HG03095 (cell line): Measurements from ENCODE around the gene FCER1G.
A peak's percentile ranks its signal among the peaks of the same experiment; 100 is the strongest.

Experiments used
- ATAC-seq: cut with Tn5 transposase; IDR thresholded peaks from one replicate; pipeline ENCODE4 v1.9.1; 2021; ENCODE audit warnings: moderate library complexity; ENCODE audit not compliant: unreplicated experiment

The FCER1G gene

DNA sequence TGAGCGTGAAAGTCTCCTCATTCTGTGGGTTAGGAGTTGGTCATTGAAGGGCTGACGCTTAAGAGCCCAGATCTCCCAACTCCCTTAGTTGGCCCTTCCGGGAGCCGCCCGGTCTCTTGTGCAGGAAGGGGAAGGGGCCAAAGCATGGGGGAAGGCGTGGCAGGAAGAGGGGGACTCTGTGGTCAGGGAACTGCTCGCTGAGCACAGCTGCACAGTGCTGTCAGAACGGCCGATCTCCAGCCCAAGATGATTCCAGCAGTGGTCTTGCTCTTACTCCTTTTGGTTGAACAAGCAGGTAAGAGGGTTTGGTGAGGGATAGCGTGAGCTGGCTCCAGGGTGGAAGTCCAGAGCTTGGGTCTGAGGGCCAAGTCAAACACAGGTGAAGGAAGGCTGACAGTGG is at the start of gene FCER1G:
TSS of gene FCER1G (plus strand) at position 220 of the 400 bp plus-strand sequence. CDS start at position 247, 27 bp downstream.
- ATAC-seq, result no peak

DNA sequence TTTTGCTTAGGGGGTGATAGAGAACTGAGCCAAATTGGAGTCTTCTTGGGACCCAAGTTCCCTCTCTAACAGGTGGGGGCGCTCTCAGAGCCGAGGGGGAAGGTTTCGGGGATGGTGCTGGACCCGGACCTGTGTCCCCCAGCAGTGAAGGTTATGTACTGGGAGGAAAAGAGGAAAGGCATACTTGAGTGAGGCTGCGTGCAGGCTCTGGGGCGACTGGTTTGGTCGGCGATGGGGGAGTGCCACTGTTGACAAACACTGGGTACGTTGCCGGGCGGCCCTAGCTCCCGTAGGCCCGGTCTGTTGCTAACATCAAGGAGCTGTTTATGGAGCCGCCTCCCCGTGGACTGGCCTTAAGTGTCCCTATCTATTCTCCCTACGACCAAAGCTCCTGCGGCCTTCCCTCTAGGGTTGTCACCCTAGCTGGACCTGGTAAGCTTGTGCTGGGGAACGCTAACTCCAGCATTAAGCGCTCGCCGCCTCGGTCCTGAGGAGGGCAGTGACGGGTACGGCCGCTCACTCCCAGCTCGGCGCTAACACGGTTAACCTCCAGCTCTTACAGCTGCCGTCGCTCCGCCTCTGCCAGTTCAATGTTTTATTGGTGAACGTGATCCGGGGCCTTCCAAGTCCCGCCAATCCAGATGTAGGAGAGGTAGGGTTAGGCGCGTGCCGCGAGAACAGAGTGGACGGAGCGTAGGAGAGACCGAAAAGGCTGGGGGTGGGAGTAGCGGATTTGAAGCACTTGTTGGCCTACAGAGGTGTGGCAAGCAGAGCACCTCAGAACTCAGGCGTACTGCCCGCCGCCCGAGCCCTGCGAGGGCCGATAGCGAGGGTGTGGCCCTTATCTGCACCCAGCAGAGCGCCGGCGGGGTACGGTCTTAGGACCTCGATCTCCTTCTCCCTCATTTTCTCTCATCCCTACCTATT is 49.1 kb upstream of the FCER1G start, which contains the start of gene PPOX:
TSS of gene PPOX (plus strand) at position 685 of the 927 bp plus-strand sequence. CDS start 422 bp downstream, outside the sequence.
- ATAC-seq, result peak; percentile 87

DNA sequence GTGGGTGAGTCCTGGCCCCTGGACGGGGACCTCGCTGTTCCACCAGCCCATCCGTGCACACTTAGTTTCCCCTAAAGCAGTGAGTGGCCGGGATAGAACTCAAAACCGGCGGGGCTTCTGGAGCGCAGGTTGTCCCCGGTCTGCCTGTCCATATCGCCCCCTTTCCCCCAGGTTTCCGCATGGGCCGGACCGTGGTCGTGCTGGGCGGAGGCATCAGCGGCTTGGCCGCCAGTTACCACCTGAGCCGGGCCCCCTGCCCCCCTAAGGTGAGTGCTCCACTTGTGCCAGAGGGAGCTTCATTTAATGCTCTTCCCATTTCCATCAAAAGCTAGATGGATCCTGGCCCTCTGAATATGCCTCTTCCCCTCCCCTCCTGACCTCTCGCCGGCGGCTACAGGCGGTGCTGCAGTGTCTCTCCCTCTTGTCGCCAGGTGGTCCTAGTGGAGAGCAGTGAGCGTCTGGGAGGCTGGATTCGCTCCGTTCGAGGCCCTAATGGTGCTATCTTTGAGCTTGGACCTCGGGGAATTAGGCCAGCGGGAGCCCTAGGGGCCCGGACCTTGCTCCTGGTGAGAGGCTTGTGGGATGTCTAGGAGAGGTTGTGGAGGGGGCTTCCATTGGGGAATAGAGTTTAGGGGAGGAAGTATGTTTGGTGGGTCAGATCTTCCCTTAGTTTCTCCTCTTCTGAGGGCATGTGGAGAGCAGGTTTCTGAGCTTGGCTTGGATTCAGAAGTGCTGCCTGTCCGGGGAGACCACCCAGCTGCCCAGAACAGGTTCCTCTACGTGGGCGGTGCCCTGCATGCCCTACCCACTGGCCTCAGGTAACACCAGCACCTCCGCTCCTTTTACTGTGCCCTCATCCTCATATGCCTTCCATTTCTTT is 48.2 kb upstream of the FCER1G start:
- peak; percentile 0 for ATAC-seq

DNA sequence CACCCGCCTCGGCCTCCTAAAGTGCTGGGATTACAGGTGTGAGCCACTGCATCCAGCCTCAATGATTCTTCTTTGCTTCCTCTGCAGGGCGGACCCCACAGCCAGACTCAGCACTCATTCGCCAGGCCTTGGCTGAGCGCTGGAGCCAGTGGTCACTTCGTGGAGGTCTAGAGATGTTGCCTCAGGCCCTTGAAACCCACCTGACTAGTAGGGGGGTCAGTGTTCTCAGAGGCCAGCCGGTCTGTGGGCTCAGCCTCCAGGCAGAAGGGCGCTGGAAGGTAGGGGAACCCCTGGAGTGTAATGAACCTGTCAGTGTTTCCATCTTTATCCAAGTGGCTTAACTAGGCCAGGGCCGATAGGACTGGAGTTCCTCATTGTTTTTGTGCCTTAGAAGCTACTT is 46.2 kb upstream of the FCER1G start:
- ATAC-seq, result no peak

DNA sequence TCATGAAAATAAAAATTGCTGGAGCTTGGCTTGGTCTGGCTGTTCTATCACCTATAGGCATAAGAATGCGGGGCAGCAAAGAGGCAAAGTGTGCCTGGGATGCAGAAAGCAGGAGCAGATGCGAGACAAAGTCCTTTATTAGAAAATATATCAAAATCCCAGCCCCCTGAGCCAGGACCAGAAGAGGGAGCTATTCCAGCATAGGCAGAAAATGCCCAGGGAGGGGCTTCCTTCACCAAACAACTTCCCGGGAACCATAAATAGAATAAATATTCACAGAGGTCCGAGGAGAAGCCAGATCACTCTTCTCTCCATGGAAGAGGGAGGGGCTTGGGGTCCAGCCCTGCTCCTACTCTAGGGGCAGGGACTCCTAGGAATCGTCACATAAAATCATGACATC is 43.9 kb upstream of the FCER1G start:
- no peak for ATAC-seq

DNA sequence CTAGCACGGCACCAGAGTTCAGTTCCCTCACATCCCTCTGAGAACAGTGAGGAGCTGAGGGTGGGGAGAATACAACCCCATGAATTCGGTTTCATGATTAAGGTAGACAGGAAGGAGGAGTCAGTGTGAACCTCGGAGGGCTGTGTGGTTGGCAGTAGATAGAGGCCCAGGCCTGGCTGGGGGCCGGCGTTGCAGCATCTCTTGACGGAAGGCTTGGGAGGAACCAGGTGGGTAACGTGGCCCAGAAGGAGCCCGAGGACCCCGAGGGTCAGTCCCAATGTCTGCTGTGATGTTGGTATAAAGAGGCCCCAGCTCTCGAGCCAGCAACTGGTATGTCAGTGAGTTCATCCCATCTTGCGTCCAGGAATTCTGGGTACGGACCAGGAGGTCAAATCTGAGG is 43.4 kb upstream of the FCER1G start:
- ATAC-seq, result no peak

DNA sequence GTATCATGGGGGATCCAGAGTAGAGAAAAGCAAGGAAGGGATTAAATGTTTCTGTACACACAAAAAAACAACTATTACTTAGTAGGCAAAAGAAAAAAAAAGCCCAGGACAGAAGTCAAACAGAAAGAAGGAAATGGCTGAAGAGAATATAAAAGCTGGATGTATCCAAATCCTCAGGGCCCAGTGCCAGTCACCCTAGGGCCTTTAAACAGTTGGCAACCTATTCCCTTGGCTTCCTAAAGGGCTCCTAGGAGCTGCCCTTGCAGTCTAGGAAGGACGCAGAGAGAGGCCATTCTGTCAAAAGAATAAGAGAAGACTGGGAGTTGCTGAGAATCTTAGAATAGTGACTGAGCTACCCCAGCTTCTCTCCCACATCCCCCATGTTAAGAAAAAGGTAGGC is 42.7 kb upstream of the FCER1G start:
- ATAC-seq, result no peak

DNA sequence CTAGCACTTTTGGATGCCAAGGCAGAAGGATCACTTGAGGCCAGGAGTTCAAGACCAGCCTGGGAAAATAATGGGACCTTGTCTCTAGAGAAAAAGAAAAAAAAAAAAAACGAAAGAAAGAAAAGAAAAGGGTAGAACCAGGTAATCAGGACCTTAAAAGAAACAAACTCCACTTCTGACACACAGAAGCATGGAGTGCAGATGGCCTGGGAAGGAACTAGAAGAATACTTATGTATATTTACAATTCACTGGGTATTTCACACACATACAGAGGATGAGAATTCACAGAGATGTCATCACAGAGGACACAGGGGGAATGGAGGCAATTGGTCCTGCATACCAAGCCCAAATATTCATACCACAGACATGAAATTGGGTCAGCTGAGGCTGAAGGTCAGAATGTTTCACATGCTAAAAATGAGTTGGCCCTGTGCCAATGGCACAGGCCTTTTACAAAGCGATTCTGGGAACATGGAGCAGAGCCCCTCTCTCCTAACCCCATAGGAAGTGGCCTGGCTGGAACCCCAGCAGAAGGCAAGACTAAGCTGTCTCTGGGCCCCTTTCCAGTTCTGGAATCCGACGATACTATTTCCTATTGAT is 42.2 kb upstream of the FCER1G start:
- no peak for ATAC-seq

DNA sequence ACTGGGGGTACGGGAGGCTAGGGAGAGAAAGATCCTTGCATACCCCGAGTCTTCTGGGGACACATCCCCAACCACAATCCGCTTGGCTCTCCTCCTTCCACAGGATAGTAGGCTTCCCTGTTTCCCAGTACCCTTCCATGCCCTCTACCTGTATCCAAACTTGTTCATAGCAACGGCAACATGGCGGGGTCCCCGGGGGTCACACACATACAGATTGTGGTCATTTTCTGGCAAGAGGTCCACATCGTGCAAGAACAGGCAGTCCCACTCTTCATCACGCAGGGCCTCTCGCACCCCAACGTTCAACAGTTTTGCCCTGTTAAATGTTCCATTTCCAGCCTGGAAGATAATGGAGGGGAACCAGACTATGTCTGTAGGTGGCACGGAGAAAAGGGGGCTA is 41.4 kb upstream of the FCER1G start:
- no peak for ATAC-seq

DNA sequence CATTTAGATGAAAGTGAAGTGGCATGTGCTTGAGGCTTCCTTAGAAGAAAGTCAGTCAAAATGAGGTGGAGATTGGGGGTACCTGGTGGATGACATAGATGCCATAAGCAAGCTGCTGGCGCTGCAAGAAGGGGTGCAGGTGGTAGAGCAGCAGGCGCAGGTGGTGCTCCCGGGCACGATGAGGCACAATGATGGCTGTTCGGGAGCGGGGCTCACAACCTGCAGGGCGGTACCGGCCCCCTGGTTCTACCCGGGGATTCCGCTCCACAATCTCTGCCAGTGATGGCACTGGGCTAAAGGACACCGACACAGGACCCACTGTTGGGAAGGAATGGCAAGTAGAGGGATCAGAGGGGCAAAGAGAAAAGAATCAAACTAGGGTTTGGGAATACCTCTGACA is 40.2 kb upstream of the FCER1G start:
- ATAC-seq, result no peak

DNA sequence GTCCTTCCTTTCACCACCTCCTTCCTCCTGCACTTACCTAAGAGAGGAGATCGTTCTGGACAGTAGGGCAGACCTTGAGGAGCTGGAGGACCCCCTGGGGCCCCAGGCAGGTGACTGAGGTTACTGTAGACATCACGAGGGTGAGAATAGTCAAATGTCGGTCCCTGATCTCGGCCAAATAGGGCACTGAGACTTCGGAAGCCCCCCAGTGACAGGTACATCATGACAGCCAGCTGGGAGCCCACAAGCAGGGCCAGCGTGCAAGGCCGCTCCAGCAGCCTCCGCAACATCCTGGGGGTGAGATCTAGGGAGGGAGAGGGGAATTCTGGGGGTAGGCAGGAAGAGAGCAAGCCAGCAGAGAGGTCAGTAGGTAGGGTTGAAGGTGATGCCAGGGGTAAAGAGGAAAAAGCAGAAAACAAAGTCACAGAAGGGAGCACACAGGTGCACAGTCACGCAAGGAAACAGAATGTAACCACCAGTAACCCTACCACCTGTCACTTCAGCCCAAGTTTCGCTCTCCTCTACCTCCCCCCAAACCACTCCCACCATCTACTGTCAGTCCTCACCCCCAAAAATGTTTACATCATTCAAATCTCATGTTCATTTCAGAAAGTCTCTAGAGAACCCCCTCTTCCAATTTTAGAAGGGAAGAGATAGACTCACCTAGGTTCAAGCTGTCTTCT is 39.2 kb upstream of the FCER1G start:
- ATAC-seq, result no peak

DNA sequence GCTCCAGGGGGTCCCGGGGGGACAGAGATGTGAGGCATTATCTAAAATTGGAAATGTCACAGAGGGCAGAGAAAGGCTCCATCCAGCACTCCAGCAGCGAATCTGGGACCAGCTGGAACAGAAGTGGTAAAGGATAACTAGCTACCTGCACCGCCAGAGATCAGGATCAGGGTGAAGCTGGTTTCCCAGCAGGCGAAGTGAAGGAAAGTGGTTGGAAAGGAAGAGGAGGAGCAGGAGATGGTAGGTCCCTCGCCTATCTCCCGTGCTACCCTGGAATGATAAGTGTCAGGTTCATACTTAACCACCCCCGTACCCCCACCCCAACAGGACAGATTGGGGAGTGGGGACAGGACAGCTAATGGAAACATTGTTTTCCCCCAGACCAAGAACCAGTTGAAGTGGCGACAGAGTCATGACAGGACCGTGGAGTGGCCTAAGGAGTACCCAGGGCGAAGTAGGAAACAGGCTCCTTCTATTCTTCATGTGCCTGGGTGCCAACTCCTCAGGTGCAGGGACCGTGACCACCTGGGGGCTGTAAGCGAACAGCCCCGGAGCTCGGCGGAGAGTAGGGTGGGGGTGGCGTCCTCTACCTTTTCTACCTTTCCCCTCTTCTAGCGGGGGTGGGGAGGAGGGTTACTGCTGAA is 38.5 kb upstream of the FCER1G start:
- ATAC-seq, result no peak

DNA sequence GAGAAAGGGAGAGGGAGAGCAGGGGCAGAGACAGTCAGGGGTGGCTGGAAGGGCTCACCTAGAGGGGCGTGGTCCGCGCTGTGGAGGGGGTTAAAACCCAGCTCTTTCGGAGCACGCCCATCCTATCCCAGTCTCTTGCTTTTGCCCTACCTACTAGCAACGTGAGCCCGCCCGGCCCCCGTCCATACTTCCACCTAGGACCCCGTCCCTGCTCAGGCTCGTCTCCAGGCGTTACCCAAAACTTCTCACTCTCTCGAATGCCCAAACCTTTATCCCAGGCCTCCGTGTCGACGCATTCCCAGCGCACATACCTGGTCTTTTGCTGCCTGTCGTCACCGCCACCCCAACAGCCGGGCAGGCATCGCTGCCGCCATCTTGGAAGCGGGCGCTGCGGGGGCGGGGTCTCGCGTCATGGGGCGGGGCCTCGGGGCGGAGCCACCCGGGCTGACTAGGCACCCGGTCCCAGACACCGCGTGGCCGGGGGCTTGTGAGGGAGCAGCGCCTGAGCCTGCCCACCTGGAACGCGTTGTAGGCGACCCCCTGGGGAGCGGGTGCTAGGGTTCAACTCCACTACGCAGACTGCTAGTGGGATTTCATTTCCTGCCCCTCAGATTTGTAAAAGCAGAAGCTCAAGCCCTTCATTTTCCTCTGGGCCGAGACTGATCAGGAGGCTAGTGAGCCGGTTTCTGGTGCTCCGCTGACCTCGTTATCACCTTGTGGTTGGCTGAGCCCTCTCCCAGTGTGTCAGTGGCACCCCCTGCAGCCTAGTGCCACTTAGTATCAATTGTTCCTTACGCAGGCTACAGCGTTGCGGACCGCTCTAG is 37.8 kb upstream of the FCER1G start, which contains the start of gene B4GALT3:
TSS of gene B4GALT3 (minus strand) at position 396 of the 824 bp plus-strand sequence. CDS start 1,447 bp downstream, outside the sequence.
- peak; percentile 71 for ATAC-seq

DNA sequence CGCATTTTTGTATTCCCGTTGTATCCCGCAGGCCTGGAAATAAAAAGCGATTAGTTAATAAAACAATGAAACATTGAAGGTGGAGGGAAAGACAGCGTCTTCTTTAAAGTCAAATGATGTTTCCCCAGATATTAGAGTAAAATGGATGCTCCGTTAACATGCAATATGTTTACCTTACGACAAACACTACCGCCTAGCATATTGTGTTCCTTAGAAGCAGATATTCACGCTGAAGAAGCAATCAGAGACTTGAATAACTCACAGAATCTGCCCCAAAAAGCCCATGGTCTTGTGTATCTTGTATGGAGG is 37.2 kb upstream of the FCER1G start:
- ATAC-seq, result no peak

DNA sequence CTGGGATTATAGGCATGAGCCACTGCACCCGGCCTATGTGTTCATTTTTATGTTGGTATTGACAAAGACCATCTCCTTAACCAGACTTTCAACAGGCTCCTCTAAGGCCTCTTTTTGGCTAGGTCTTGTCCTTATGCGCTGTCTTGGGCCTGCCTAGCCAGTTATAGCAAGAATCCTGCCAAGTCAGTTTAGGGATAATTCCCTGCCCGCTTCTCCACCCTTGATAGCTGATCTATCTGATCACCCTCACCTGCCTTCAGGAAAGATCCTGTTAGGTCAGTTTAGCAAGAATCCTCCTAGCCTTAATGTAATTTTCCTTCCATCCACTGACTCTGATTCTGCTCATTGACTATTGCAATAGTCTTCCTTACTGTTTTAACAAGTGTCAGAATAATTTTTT is 35.4 kb upstream of the FCER1G start:
- no peak for ATAC-seq

DNA sequence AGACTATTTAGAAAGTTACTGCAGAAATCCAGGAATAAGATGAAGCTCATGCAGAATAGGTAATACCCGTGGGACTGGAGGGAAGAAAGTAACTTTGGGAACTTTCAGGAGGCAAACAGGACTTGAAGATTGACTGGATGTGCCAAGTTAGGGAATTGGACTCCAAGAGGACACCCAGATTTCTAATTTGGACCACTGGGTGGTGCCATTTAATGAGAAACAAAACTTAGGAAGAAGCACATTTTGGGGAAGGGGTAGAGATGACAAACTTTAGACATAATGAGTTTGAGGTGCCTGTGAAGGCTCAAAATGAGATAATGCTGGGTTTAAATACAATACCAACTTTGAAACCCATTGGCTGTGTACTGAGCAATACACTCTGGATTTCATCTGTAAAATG is 34.5 kb upstream of the FCER1G start:
- no peak for ATAC-seq

DNA sequence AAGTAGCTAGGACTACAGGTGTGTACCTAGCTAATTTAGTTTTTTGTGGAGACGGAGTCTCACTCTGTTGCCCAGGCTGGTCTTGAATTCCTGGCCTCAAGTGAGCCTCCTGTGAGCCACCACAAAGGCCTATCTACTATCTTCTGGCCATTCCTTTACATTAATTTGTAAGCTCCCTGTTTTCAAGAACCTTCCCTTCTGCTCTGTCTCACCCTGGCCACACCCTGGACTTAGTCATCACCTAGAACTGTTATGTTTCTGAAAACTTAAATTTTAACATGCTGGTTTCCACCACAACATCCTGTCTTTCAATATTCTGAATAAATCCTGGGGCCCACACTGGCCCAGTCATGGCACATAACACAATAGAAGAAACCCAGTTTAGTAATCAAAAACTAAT is 32.9 kb upstream of the FCER1G start:
- ATAC-seq, result peak; percentile 52

DNA sequence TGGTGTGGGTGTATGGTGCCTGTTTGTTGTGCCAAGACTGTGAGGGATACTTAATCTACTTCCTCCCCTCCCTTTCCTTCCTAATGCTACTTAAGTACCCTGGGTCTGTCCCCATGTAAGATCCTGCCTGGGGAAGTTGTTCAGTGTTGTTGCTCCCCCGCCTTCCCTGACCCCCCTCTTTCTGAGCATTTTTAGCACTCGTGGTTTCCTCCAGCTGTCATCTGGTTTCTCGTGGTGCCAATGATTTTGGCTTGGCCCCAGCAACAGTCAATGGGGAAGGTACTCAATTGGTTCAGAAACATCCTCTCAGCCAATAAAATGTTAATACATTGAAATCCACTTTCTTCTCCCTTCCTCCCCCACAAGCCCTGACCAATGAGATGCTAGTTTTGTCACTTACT is 29.8 kb upstream of the FCER1G start:
- ATAC-seq, result peak; percentile 50

DNA sequence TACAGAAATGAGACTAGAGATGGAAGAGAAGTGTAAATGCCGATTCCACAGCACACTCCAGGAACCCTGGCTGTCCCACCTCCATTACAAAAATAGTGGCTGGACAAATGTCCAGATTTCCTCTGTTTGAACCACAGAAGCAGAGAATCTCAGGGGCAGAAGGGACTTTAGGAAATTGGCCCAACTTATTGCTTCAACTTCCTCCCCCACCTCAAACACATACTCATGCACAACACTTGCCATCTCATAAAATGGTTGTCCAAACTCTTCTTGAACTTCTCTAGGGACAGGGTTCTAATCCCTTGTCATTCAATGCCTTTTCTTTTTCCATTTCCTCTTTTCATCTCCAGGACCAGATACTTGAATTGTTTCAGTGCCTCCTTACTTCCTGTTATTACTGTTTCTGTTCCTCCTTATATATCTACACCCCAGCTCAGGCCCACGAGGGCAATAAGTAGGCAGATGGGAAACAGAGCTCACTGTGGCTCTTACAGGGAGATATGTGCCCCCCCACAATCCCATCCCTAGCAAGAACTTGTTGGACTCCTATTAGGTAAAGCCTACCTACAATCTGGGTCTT is 29.3 kb upstream of the FCER1G start:
- ATAC-seq, result no peak
